GM12878 (cell line): ENCODE data around the gene TBXAS1. TPM values are rescaled to one million over a fixed set of nuclear protein-coding genes. Genes with fewer than 3 reads are reported as not detected.

Experiments
- polyA plus RNA-seq, 11 experiments: library from polyadenylated mRNA; depleted of rRNA in 4 of 11; unstranded in 6 of 11; stranded (reverse) in 5 of 11; fragments of >200 nt; fragmentation: Nextera tagmentation in 4 of 11; fragmentation: Illumina TruSeq in 1 of 11; extraction: Ambion mirVana in 4 of 11; extraction: Trizol in 1 of 11; gene quantifications; 1 replicate in 1 of 11; 2 replicates in 10 of 11; pipeline versions ENCODE4 v1.2.1 to v1.2.3, GENCODE V29; 2011 to 2016; ENCODE audit warnings: inconsistent platforms in 2 of 11, missing spikeins in 2 of 11, low read depth in 1 of 11
- total RNA-seq, 4 experiments: library from RNA; depleted of rRNA in 3 of 4; stranded (reverse); fragments of >200 nt in 3 of 4; fragmentation: Illumina TruSeq in 1 of 4; extraction: Trizol in 1 of 4; gene quantifications; 2 replicates each; pipeline versions ENCODE4 v1.2.1 to v1.2.3, GENCODE V29; 2013 to 2021

TBXAS1 gene
- total and polyA plus RNA-seq, 10 of the 15 experiments (the other 5 are each of a cell fraction or from before 2014, with no cell fraction given), result 1.5 to 32.7 (median 16.3) TPM

Other genes with a start within 250 kb of the TBXAS1 start
- gene HIPK2, start 51.3 kb upstream of the TBXAS1 start, total RNA-seq (2014; rRNA removed), result 8.5 and 9.4 TPM in 2 replicates
- gene HIPK2, start 51.3 kb upstream of the TBXAS1 start, total RNA-seq (2014; rRNA removed; fragmentation: Illumina TruSeq; extraction: Trizol), result 8.8 and 9.0 TPM in 2 replicates
- 36.5 and 39.0 TPM in 2 replicates for gene HIPK2, start 51.3 kb upstream of the TBXAS1 start, total RNA-seq (2021)
- gene HIPK2, start 51.3 kb upstream of the TBXAS1 start, polyA plus RNA-seq (2011; rRNA removed), result 7.1 and 11.2 TPM in 2 replicates
- gene HIPK2, start 51.3 kb upstream of the TBXAS1 start, polyA plus RNA-seq (2014; fragmentation: Illumina TruSeq; extraction: Trizol), result 15.9 and 17.3 TPM in 2 replicates
- gene HIPK2, start 51.3 kb upstream of the TBXAS1 start, polyA plus RNA-seq (2014; fragmentation: Nextera tagmentation; extraction: Ambion mirVana), result 1 to 10 TPM; 1.7 to 3.3 TPM
- 11.3 and 14.2 TPM in 2 replicates for gene HIPK2, start 51.3 kb upstream of the TBXAS1 start, polyA plus RNA-seq (2014; rRNA removed)
- gene HIPK2, start 51.3 kb upstream of the TBXAS1 start, polyA plus RNA-seq (2016; fragmentation: Nextera tagmentation; extraction: Ambion mirVana), result 1 to 10 TPM; 9.1 to 9.3 TPM
- 18.2 and 18.9 TPM in 2 replicates for gene PARP12, start 233.7 kb downstream of the TBXAS1 start, total RNA-seq (2014; rRNA removed)
- gene PARP12, start 233.7 kb downstream of the TBXAS1 start, total RNA-seq (2014; rRNA removed; fragmentation: Illumina TruSeq; extraction: Trizol), result 16.4 and 17.9 TPM in 2 replicates
- 18.1 and 20.1 TPM in 2 replicates for gene PARP12, start 233.7 kb downstream of the TBXAS1 start, total RNA-seq (2021)
- 42.8 and 51.8 TPM in 2 replicates for gene PARP12, start 233.7 kb downstream of the TBXAS1 start, polyA plus RNA-seq (2011; rRNA removed)
- 19.5 and 19.7 TPM in 2 replicates for gene PARP12, start 233.7 kb downstream of the TBXAS1 start, polyA plus RNA-seq (2014; fragmentation: Illumina TruSeq; extraction: Trizol)
- 1 to 10 TPM; 4.9 to 6.0 TPM for gene PARP12, start 233.7 kb downstream of the TBXAS1 start, polyA plus RNA-seq (2014; fragmentation: Nextera tagmentation; extraction: Ambion mirVana)
- gene PARP12, start 233.7 kb downstream of the TBXAS1 start, polyA plus RNA-seq (2014; rRNA removed), result 22.1 and 29.3 TPM in 2 replicates
- gene PARP12, start 233.7 kb downstream of the TBXAS1 start, polyA plus RNA-seq (2016; fragmentation: Nextera tagmentation; extraction: Ambion mirVana), result 10 to 100 TPM in 1 of 2 experiments, under 1 TPM in 1; 0.98 to 12.3 TPM